Adrenal gland (tissue), 5 donors: Measurements from ENCODE around the gene FARSB.

ENCODE experiments used
- CTCF ChIP-seq, 6 experiments: fragments of 450-650 bp in 4 of 6; fragments of 200-600 bp in 2 of 6; sonication (generic) in 1 of 6; IDR thresholded peaks; 1 replicate in 5 of 6; 2 replicates in 1 of 6; pipeline versions ENCODE4 v1.5.1 to v1.8.0; 2016 to 2021; ENCODE audit warnings: antibody characterized with exemption in 6 of 6, mild to moderate bottlenecking in 2 of 6, moderate library complexity in 1 of 6
- POLR2A ChIP-seq, 2 donors: fragments of 450-650 bp; IDR thresholded peaks; one replicate each; pipeline ENCODE4 v1.6.1; 2017; ENCODE audit warnings: antibody characterized with exemption in 2 of 2, mild to moderate bottlenecking in 2 of 2, moderate library complexity in 1 of 2
- donor health status: DM: no; HTN: no; CAD: no.

- TF ChIP-seq CTCF (IDR thresholded peaks at IDR 0.05) (no peak), POLR2A (IDR thresholded peaks at IDR 0.05) (no peak)
Observed at GRCh38 chr2:222594679-222595078, 61.2 kb downstream of the FARSB start.
